NCI-H526 (cell line): Measurements from ENCODE around the gene SIX3.

Source experiments
- DNase-seq, 2 experiments: peaks; one replicate each; lab custom pipeline; 2025; lab: John Stamatoyannopoulos, UW

The SIX3 gene

GRCh38 chr2:44954889-44955592 lies 13.5 kb downstream of the SIX3 start:
- peak in 1 of 2 experiments; percentile 53 for DNase-seq

DNA sequence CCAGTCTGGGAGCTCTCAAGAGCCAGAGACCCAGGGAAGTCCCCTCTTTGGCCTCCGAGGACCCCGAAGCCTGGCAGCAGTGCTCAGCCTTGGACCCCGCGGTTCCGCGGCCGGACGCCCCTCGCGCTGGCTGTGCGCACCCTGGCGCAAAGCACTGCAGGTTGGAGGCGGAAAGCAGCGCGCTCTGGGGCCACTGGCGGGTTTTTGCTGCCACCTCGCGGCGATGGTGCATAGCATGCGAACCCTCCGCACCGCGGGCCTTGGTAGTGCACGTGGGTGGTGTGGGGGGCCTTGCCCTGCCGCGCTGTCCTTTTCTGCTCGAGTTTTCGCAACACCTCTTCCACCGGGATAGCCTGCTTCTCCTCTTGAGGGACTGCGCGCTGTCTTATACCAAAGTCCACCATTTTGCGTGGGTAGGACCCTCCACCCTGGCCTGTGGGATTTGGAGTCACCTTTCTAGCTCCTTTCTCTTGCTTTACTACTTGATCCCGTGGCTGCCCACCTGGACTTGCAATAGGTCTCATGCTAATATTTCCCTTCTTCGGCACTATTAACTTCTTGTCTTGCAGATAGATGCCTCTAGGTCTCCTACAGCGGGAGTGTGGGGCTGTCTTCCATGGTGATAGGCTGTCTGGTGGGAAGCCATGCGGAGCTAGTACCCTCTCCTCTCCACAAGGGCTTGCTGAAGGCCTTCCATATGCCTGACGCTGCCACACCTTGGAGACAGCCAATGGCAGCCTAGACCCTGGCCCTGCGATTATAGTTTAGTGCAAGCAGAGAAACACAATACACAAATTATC lies 14.3 kb downstream of the SIX3 start:
- peak; percentile 20 to 81 for DNase-seq

DNA sequence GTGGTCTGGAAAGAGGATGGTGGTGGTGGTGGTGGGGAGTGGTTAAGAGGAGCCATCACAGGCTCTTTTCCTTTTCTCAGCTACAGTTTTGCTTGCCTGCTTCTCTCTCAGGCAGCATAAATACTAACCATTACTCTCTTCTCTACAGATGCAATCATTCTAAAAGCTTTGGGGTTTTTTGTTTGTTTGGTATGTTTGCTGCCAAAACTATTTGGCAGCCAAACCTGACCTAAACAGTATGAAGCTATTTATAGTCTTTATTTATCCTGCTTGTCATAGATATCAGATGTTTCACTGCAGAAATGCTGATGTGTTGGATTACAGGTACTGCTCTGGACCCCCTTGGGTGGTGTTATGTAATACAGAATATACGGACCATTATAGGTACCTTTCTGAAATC lies 15.3 kb downstream of the SIX3 start:
- DNase-seq, result no peak

- no peak for DNase-seq
These were observed 16.3 kb downstream of the SIX3 start for GRCh38 chr2:44957656-44958327.

GRCh38 chr2:44959855-44960254 lies 18.4 kb downstream of the SIX3 start:
- no peak for DNase-seq

DNA sequence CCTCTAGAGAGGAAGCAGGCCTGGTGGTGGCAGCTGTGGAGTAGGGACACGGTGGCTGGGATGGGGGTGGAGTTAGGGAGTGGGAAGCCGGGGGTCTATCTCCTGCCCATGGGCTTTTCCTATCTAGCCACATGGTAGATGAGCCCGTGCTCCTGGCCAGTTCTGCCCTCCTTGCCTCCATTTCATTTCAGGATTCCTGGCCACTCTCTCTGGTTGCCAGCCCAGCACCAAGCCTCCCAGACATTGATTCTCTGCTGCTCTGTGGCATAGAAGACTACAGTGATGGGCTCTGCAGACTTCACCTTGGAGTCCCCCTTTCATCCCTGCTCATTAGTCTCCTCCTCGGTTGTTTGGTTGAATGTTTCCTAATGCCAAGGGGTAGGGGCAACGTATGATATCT lies 19.4 kb downstream of the SIX3 start:
- DNase-seq, result no peak

DNA sequence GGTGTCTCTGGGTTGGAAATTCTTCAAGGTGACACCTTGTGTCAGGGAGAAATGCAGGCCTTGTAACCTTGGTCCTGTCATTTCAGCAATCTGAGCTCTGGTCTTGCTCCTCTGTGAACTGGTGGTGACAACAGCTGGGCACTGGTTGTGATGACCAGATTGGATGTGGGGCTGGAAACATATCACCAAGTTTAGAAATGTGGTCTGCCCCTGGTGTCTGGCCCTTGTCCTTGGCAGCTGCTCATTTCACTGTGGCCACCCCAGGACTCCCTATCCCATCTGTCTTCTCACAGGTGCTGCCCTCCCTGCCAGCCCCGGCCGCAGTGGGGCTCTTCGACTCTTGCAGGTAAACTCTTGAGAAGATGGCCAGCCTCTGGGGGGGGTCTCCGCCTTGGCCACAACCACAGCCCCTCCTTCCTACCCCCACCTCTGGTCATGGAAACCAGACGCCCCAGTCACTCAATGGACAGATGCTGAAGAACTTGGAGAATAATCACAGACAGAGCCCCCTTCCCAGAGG lies 20.7 kb downstream of the SIX3 start:
- DNase-seq, result no peak

- DNase-seq, result peak in 1 of 2 experiments; percentile 22
These were observed 23.3 kb downstream of the SIX3 start for GRCh38 chr2:44964752-44965236.

DNA sequence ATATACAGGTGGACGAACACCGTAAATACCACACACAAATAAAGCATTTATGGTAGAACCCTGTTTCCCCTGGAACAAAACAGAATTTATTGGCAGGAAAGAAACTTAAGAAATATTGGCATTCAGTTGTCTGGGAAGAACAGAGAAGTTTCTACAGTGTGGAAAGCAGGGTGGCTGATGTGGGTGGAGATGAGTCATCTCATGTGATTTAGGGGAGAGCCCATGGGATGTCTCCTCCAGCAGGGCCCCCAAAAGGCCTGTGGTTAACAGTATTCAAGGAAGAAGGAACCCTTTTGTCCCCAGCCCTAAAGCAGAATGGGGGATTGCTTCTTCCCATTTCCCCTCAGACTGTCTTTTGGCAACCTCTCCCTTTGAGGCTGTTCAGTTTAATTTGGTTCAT lies 24.2 kb downstream of the SIX3 start:
- DNase-seq, result no peak

DNA sequence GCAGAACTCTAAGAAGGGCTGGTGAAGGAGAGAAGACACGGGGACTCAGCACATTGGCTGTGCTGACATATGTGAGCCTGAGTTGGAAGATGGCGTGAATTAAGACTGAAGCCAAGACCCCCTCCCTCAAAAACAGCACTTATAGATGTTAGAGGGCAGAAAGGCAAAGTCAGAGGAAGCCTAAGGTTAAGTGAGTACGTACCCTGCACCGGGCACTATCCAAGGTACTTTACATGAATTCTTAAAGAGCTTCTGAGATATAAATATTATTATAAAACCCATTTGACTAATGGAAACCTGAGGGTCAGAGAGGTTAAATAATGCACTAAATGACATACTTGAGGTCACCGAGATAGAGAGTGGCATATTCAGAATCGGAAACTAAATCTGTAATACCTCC lies 25.6 kb downstream of the SIX3 start:
- DNase-seq, result no peak

GRCh38 chr2:44967727-44968432 lies 26.4 kb downstream of the SIX3 start:
- no peak for DNase-seq

GRCh38 chr2:44969936-44970335 lies 28.4 kb downstream of the SIX3 start:
- no peak for DNase-seq

GRCh38 chr2:44970846-44971450 lies 29.4 kb downstream of the SIX3 start:
- no peak for DNase-seq

DNA sequence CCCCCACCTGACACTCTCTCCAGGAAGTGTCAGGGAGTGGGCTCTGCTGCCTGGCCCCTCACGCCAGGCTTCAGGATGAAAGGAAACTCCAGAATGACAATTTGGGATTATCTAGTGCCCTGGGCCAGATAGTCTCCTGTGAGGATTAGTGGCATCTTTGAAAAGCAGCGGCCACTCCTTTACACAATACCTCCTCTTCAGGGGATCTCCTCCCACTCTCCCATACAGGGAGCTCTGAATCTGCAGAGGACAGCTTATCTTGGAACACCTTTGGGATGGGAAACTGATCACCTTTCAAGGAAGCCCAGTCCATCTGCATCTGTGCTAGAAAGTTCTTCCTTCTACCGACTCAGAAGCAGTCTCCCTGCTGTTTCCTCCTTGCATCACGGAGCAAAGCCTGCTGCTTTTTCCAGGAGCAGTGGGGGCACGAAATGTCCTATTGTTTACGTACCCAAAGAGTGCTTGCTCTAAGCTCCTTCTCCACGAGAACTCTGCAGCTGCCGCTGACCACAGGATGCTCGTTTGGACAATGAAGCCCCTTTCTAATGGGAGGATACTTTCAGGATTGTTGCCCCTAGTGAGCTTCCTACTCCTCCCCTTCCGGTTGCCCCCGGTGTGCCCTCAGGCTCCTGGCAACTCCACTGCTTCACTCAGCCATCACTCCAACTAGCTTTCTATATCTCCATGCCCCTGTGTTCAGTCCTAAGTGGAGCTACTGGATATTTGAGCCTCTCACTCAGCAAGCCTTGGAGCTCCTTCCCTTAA lies 31.5 kb downstream of the SIX3 start:
- peak in 1 of 2 experiments; percentile 8 for DNase-seq

DNA sequence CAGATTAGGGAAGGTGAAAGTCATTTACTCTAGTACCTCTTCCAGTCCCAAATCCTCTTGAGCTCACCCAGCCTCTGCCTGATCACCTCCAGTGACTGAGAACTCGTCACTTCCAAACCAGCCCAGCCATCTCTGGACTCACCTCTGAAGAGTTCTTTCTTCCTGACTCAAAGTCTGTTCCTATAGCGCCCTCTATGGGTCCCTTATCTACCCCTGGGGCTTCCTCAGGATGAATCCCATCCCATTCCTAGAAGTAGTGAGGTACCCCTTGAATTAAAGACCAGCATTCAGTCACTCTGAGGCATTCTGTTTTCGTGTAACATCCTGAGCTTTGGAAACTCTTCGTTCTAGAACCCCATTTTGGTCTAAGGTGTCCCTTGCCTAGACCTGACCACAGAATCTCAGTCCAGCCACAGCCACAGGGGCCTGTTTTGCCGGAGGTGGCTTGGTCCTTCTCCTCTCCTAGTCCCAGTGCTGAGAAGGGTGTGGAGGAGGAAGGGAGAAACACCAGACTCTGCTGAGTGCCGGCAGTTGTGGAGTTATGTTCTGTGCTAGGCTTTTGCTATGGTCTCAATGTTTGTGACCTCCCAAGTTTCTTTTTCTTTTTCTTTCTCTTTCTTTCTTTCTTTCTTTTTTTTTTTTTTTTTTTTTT lies 32.7 kb downstream of the SIX3 start:
- DNase-seq, result peak; percentile 32 to 88

DNA sequence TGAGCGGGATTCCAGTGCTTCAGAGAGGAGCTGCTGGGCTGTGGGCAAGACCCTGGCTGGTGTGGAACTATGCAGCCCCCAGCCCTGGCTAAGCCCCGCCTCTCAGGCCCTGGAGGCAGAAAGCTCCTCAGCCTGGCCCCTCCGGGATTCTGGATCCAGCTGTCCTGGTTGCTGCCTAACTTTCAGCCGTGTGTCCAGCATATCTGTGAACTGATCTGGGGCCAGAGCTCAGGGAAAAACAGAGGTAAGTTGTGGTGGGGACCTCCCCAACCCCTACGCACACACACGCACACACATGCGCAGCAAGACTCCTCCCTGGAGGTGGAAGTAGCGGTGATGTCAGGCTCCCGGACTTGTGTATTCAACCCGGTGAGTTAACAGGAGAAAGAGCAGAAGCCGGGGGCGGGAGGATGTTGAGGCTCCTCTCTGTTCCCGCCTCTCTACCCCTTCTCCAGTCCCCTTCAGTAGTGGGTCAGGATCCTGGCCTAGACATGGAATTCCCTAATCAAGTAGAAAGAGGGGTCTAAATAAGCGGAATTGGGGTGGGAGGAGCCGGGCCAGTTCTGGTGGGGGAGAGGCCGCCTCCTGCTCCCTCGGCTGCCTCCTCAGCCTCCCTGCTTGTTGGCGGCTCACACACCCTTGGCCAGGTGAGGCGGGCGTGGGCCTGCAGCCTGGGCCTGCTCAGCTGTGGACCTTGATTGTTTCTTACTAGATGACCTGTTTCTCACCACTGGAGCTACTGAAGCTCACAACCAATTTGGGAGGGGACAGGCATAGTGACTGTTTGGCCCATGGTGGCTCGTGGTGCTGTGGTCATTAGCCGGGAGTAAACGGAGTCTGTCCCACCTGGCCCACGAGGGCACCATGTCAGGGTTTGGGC lies 34.3 kb downstream of the SIX3 start:
- no peak for DNase-seq

GRCh38 chr2:44979581-44979980 lies 38.1 kb downstream of the SIX3 start:
- no peak for DNase-seq

- no peak for DNase-seq
These were observed 39.5 kb downstream of the SIX3 start for GRCh38 chr2:44980751-44981713.
